BLaER1 (cell line): ENCODE data around the gene CA12.

Experiments
- H3K27ac ChIP-seq: shearing (Covaris generic); formaldehyde crosslinking; 2 replicates; pipeline ENCODE4 v1.8.1; 2022
- H3K27me3 ChIP-seq: shearing (Covaris generic); formaldehyde crosslinking; 2 replicates; pipeline ENCODE4 v1.8.1; 2022
- H3K36me3 ChIP-seq: shearing (Covaris generic); formaldehyde crosslinking; 2 replicates; pipeline ENCODE4 v1.8.1; 2022
- H3K4me1 ChIP-seq: shearing (Covaris generic); formaldehyde crosslinking; 2 replicates; pipeline ENCODE4 v1.8.1; 2022
- H3K4me2 ChIP-seq: shearing (Covaris generic); formaldehyde crosslinking; 2 replicates; pipeline ENCODE4 v1.8.1; 2022
- H3K4me3 ChIP-seq: shearing (Covaris generic); formaldehyde crosslinking; 2 replicates; pipeline ENCODE4 v1.8.1; 2022
- H3K9ac ChIP-seq: shearing (Covaris generic); formaldehyde crosslinking; 2 replicates; pipeline ENCODE4 v1.8.1; 2022
- H3K9me3 ChIP-seq: shearing (Covaris generic); formaldehyde crosslinking; 2 replicates; pipeline ENCODE4 v1.8.1; 2022
- H4K20me1 ChIP-seq: shearing (Covaris generic); formaldehyde crosslinking; 2 replicates; pipeline ENCODE4 v1.8.1; 2022
- Cebpa-rat ChIP-seq: shearing (Covaris generic); IDR thresholded peaks from 2 replicates; pipeline ENCODE4 v1.8.1; 2022

Gene CA12

GRCh38 chr15:63296195-63296594, 85.5 kb downstream of the CA12 start:
- H3K4me3 ChIP-seq = no peak overlapping the region
- no peak for TF ChIP-seq Cebpa-rat
- no peak overlapping the region for H3K27ac ChIP-seq
- H3K4me2 ChIP-seq = no peak overlapping the region
- H3K27me3 ChIP-seq = no peaks in the 10 kb centered on the region
- no peaks in the 10 kb centered on the region for H3K9me3 ChIP-seq
- peaks cover 6% of the 10 kb centered on the region; the same call in 1 of the 2 replicates for H3K4me1 ChIP-seq
- no peaks in the 10 kb centered on the region for H4K20me1 ChIP-seq
- H3K9ac ChIP-seq = no peak overlapping the region
- peaks cover 33% of the 10 kb centered on the region for H3K36me3 ChIP-seq

GRCh38 chr15:63295341-63295740, 86.3 kb downstream of the CA12 start:
- Histone ChIP-seq H3K4me3 (no peak overlapping the region), H3K9ac (no peak overlapping the region), H3K4me1 (peaks cover 6% of the 10 kb centered on the region; the same call in 1 of the 2 replicates), H4K20me1 (no peaks in the 10 kb centered on the region), H3K27me3 (no peaks in the 10 kb centered on the region), H3K4me2 (no peak overlapping the region), H3K27ac (no peak overlapping the region), H3K36me3 (peaks cover 33% of the 10 kb centered on the region), H3K9me3 (no peaks in the 10 kb centered on the region)
- TF ChIP-seq Cebpa-rat = no peak

- peaks cover 6% of the 10 kb centered on the region; the same call in 1 of the 2 replicates for H3K4me1 ChIP-seq
- H3K4me2 ChIP-seq = no peak overlapping the region
- H3K4me3 ChIP-seq = no peak overlapping the region
- H3K27ac ChIP-seq = no peak overlapping the region
- H3K27me3 ChIP-seq = no peaks in the 10 kb centered on the region
- no peaks in the 10 kb centered on the region for H3K9me3 ChIP-seq
- no peak for TF ChIP-seq Cebpa-rat
- H3K36me3 ChIP-seq = peaks cover 30% of the 10 kb centered on the region
- no peaks in the 10 kb centered on the region for H4K20me1 ChIP-seq
- H3K9ac ChIP-seq = no peak overlapping the region
Observed at GRCh38 chr15:63294359-63294758, 87.3 kb downstream of the CA12 start.

GRCh38 chr15:63292771-63293170, 88.9 kb downstream of the CA12 start:
- H3K9me3 ChIP-seq = no peaks in the 10 kb centered on the region
- H3K4me2 ChIP-seq = no peak overlapping the region
- no peak overlapping the region for H3K27ac ChIP-seq
- no peak overlapping the region for H3K4me3 ChIP-seq
- H3K36me3 ChIP-seq = peaks cover 17% of the 10 kb centered on the region
- H3K27me3 ChIP-seq = no peaks in the 10 kb centered on the region
- no peak overlapping the region for H3K9ac ChIP-seq
- no peaks in the 10 kb centered on the region for H4K20me1 ChIP-seq
- H3K4me1 ChIP-seq = peaks cover 6% of the 10 kb centered on the region; the same call in 1 of the 2 replicates
- no peak for TF ChIP-seq Cebpa-rat

GRCh38 chr15:63292241-63292640, 89.4 kb downstream of the CA12 start:
- Histone ChIP-seq H3K9ac (no peak overlapping the region), H3K27ac (no peak overlapping the region), H3K36me3 (peaks cover 15% of the 10 kb centered on the region), H3K4me1 (peaks cover 6% of the 10 kb centered on the region; the same call in 1 of the 2 replicates), H3K27me3 (no peaks in the 10 kb centered on the region), H3K9me3 (no peaks in the 10 kb centered on the region), H3K4me2 (no peak overlapping the region), H4K20me1 (no peaks in the 10 kb centered on the region), H3K4me3 (no peak overlapping the region)
- no peak for TF ChIP-seq Cebpa-rat

- Histone ChIP-seq H4K20me1 (no peaks in the 10 kb centered on the region), H3K4me2 (no peak overlapping the region), H3K36me3 (peaks cover 21% of the 10 kb centered on the region), H3K27ac (no peak overlapping the region), H3K9me3 (no peaks in the 10 kb centered on the region), H3K4me1 (peaks cover 6% of the 10 kb centered on the region; the same call in 1 of the 2 replicates), H3K4me3 (no peak overlapping the region), H3K9ac (no peak overlapping the region), H3K27me3 (no peaks in the 10 kb centered on the region)
- TF ChIP-seq Cebpa-rat = no peak
Observed at GRCh38 chr15:63291507-63291906, 90.1 kb downstream of the CA12 start.

- Histone ChIP-seq H3K9ac (no peak overlapping the region), H3K27ac (no peak overlapping the region), H3K4me2 (no peak overlapping the region)
Observed at GRCh38 chr15:63288778-63289378, 92.8 kb downstream of the CA12 start.

GRCh38 chr15:63288342-63288741, 93.3 kb downstream of the CA12 start:
- Histone ChIP-seq H3K36me3 (peaks cover 30% of the 10 kb centered on the region), H3K9me3 (no peaks in the 10 kb centered on the region), H4K20me1 (no peaks in the 10 kb centered on the region), H3K4me2 (no peak overlapping the region), H3K9ac (no peak overlapping the region), H3K4me3 (no peak overlapping the region), H3K27ac (no peak overlapping the region), H3K27me3 (no peaks in the 10 kb centered on the region), H3K4me1 (no peaks in the 10 kb centered on the region)
- TF ChIP-seq Cebpa-rat = no peak

More at GRCh38 chr15:63288778-63289378, 92.8 kb downstream of the CA12 start:
- Histone ChIP-seq H3K9me3 (no peaks in the 10 kb centered on the region), H3K36me3 (peaks cover 30% of the 10 kb centered on the region), H3K4me1 (no peaks in the 10 kb centered on the region), H3K4me3 (no peak overlapping the region), H3K27me3 (no peaks in the 10 kb centered on the region), H4K20me1 (no peaks in the 10 kb centered on the region)
- no peak for TF ChIP-seq Cebpa-rat

- Histone ChIP-seq H3K27me3 (no peaks in the 10 kb centered on the region), H3K9me3 (no peaks in the 10 kb centered on the region), H3K4me2 (no peak overlapping the region), H3K27ac (no peak overlapping the region), H3K4me3 (no peak overlapping the region), H3K9ac (no peak overlapping the region), H4K20me1 (no peaks in the 10 kb centered on the region), H3K36me3 (peaks cover 25% of the 10 kb centered on the region), H3K4me1 (no peaks in the 10 kb centered on the region; the same call in 1 of the 2 replicates)
- TF ChIP-seq Cebpa-rat = no peak
Observed at GRCh38 chr15:63287109-63287508, 94.5 kb downstream of the CA12 start.

- Histone ChIP-seq H3K4me1 (no peaks in the 10 kb centered on the region; the same call in 1 of the 2 replicates), H3K27ac (no peak overlapping the region), H3K4me2 (no peak overlapping the region), H3K9ac (no peak overlapping the region), H3K9me3 (no peaks in the 10 kb centered on the region), H3K27me3 (no peaks in the 10 kb centered on the region), H3K36me3 (peaks cover 40% of the 10 kb centered on the region), H3K4me3 (no peak overlapping the region), H4K20me1 (no peaks in the 10 kb centered on the region)
- no peak for TF ChIP-seq Cebpa-rat
Observed at GRCh38 chr15:63284335-63284734, 97.3 kb downstream of the CA12 start.

- Histone ChIP-seq H3K36me3 (peaks cover 40% of the 10 kb centered on the region), H3K27me3 (no peaks in the 10 kb centered on the region), H3K4me1 (peaks cover 5% of the 10 kb centered on the region), H3K27ac (no peak overlapping the region), H3K9ac (no peak overlapping the region), H3K4me2 (no peak overlapping the region), H4K20me1 (no peaks in the 10 kb centered on the region), H3K9me3 (no peaks in the 10 kb centered on the region), H3K4me3 (no peak overlapping the region)
- no peak for TF ChIP-seq Cebpa-rat
Observed at GRCh38 chr15:63283126-63283525, 98.5 kb downstream of the CA12 start.
